Subcutaneous adipose tissue (tissue), 4 donors: ENCODE results near the gene BMP10. TPM values are rescaled to one million over a fixed set of nuclear protein-coding genes. Genes with fewer than 3 reads are reported as not detected.

ENCODE experiments used
- total RNA-seq, 4 donors: library from RNA; depleted of rRNA; stranded (reverse); fragments of >200 nt; gene quantifications; one replicate each; pipeline ENCODE4 v1.1.0, GENCODE V29; 2016
- TF ChIP-seq, protein P1 (sequence below): fragments of 450-650 bp; IDR thresholded peaks from one replicate; pipeline ENCODE4 v1.5.1; 2016; ENCODE audit warnings: low read depth, mild to moderate bottlenecking, control low read depth, antibody characterized with exemption, moderate library complexity

BMP10 gene
- total RNA-seq, 4 donors from 2014 or later, result not detected

DNA sequence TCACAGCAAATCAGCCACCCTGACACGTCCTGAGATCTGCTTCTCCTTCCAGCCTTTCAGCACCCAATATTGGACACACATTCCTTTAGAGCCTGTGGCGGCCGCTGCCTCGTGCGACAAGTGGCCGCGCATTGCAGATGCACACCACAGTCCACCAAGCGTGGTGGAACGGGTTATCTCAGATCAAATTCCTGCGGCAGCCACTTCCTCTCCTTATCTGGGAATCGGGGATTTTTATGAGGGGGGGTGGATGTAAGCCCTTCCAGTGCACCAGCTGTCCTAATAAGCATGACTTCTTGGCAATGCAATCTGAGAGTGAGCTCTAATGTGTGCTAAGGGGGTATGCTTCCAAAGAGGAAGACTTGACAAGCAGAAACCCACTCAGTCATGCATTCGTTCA lies 18.3 kb upstream of the BMP10 start:
- TF ChIP-seq, protein P1, sequence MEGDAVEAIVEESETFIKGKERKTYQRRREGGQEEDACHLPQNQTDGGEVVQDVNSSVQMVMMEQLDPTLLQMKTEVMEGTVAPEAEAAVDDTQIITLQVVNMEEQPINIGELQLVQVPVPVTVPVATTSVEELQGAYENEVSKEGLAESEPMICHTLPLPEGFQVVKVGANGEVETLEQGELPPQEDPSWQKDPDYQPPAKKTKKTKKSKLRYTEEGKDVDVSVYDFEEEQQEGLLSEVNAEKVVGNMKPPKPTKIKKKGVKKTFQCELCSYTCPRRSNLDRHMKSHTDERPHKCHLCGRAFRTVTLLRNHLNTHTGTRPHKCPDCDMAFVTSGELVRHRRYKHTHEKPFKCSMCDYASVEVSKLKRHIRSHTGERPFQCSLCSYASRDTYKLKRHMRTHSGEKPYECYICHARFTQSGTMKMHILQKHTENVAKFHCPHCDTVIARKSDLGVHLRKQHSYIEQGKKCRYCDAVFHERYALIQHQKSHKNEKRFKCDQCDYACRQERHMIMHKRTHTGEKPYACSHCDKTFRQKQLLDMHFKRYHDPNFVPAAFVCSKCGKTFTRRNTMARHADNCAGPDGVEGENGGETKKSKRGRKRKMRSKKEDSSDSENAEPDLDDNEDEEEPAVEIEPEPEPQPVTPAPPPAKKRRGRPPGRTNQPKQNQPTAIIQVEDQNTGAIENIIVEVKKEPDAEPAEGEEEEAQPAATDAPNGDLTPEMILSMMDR, result no peak

DNA sequence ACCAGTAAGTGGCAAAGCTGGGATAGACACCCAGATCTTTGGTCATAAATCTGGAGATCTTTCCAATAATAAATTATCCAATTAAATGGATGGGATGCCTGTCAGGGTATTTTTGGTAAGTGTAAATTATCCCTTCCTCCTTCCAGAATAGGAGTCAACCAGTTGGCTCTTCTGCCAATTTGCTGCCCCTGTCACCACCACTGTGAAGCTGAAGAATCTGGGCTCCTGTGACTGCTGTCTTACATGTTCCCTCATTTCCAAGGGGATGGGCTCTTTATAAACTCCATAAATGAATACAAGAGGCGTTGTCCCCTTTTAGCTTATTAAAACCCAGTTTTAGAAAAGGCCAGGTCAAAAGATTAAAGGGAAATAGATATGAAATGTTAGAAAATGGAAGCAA lies 17.8 kb upstream of the BMP10 start:
- TF ChIP-seq, protein P1, result no peak

DNA sequence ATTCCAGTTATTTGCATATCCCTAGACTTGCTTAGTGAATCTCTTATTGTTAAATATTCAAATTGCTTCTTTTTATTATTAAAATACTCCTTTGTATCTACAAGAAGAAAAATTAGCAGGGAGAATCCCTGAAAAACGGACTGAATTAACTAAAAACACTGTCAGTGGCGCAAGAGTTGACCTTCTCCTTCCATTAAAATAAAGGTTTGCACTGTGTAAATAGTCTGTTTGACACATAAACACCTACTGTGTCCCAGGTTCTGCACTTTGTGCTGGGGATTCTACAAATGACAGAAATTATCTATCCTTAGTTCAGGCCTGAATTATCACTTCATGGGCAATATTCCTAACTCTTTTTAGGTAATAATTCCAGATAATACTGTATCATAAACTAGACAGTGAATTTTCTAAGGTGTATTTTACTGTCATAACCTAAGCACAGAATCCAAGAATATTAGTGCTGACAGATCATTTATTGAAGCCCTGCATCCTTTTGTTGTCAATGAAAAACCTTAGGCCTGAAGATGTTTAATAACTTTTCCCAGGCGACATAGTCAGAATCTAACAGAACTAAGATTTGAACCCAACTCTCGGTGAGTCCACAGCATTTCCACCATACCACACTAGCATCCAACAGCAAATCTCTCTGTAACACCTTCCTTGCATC lies 17.0 kb upstream of the BMP10 start:
- TF ChIP-seq, protein P1, result no peak

DNA sequence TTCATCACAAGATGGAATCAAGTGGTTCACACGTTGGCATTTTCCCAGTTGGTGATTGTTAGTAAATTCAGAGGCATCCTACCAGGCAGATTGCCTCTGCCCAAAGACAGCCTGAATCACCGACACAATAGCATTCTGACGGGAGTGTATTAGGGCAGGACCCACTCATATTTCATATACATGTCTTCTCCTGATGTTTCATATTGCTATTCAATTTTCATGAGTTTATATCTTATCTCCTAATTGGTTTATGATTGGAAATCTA lies 14.5 kb upstream of the BMP10 start:
- TF ChIP-seq, protein P1, result no peak

DNA sequence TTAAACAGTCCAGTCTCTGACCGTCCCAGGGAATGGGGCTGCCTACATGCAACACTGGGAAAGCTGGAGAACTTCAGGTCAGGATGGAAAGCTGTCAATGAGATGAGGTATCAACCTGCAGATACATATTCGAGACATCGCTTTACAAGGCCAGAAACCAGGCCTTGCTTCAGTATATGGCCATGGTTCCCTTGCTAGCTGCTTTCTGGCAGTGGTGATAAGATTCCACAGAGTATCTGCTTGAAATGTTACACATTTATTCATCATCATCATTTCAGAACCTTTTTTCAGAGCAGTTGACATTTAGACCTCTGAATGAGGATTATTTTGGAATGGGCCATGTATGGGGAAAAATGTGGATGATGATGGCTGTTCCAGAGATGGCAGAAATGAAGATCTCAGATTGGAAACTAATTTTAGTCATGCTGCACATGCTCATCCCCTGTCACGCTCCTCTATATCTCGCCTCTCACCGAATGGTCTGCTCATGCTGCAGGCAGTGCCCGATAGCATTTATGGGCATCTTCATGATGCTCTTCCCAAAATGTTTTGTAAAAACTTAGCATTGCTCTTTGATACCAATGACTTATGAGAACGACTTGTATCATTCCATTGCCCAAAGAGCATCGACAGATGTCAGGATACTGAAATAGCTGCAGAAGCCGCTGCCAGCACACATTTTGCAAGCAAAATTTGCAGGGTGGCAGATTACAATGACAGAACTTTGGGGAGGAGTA lies 14.0 kb upstream of the BMP10 start:
- TF ChIP-seq, protein P1, result no peak

DNA sequence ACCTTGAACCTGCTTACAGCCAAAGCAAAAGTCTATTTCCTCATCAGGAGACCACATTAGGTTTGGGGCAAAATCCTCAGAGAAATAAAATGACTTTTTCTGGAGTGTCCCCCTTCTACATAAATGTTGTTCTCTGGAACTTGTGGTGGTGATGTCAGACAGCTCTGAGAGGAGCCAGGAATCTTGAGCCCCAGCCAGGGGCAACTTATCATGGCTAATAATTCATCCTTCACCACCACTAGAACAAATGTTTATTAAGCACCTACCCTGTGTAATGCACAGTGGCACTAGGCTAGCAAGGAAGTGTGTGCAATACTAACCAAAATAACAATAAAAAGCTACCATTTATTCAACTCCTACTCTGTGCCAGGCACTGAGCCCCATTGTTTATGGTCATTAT lies 9.0 kb upstream of the BMP10 start:
- TF ChIP-seq, protein P1, result no peak

DNA sequence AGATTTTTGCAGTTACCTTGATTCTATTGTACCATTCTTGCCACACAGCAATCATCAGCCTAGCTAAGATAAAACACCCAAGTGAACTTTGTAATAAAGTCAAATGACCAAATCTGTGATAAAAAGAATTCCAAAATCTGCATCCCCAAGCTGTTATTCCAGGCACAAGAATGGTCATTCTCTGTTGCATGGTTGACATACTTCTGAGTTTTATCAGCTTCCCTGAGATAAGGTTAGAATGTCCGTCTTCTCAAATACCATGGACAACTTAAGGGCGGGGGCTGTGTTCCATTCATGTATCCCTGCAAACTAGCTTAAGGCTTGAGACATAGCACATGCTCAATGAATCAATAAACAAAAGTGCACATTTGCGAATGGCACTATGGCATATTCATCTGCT lies 8.1 kb upstream of the BMP10 start:
- TF ChIP-seq, protein P1, result no peak
